Stimulated activated CD8-positive, alpha-beta memory T cell treated with anti-CD3 and anti-CD28 coated beads, Interleukin-12 subunit alpha, Interleukin-12 subunit beta, amount 100 ng/mL, for 4 hours (primary cell): ENCODE data around the gene SH3RF2.
"Not testable (repeated sequence)": the region's sequence is repeated elsewhere in the genome, so short reads cannot be mapped to it uniquely, and the experiment has no call there.

Experiments used
- DNase-seq: peaks from one replicate; pipeline ENCODE4 v3.0.0-alpha.2; 2020; ENCODE audit warnings: low read depth

SH3RF2 gene

DNA sequence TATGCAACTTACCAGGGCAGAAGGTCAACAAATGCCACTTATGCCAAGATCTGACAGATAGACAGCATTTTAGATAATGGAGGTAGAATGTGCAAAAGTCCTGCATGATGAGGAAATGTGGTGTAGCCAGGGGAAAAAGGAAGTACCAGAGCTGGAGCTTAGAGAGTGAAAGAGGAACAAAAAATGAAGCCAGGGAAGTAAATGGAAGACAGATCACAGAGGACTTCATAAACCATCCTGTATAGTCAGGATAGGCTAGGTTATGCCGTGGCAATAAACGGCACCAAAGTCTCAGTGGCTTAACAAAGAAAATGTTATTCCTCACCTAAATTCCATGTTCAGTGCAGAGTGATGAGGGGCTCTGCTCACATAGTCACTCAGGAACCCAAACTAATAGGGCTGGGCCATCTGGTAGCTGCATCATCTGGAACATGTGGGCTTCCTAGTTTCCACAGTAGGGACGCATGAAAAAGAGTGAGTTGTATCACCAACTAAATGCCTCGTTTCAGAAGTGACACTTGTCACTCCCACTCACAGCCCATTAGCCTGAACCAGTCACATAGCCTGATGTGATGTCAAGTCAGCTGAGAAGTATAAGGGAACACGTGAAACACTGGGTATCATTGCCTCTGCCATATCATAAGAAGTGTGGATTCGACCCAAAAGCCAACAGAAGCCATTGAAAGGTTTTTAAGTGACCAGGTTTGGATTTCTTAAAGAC is 70.3 kb downstream of the SH3RF2 start:
- DNase-seq: no peak

DNA sequence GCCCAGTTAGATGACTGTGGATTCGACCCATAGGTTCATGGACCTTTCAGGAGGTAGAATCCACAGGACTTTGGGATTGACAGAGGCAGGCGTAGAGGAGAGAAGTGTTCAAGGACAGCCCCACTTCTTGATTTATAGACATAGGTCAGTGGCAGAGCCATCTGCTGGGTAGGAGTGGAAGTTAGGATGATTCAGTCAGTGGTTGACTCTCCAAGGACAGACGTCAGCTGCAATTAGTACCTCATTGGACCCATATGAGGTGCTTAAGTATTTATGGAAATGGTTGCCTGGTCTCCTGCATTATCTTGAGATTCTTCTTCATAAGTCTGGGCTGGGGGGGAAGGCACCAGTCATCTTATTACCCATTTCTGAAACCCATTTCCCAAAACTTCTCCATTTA is 70.9 kb downstream of the SH3RF2 start:
- no peak for DNase-seq

DNA sequence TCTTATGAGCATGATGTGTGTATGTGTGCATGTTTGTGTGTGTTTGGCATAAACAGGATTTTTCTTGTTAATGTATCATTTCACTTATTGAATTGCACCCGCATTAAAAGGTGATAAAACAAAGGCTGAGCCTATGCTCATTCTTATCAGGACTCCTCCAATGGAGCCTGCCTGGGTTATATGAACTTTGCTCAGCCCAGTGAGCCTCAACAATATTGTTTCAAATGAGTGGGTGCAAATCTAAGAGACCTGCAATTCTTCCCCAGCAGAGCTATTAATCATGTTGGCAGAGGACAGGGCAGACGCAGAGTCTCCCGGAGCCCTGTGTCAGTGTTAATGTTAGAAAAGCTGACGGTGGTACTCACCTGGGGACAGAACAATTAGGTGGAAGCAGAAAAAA is 71.6 kb downstream of the SH3RF2 start:
- DNase-seq: no peak

DNA sequence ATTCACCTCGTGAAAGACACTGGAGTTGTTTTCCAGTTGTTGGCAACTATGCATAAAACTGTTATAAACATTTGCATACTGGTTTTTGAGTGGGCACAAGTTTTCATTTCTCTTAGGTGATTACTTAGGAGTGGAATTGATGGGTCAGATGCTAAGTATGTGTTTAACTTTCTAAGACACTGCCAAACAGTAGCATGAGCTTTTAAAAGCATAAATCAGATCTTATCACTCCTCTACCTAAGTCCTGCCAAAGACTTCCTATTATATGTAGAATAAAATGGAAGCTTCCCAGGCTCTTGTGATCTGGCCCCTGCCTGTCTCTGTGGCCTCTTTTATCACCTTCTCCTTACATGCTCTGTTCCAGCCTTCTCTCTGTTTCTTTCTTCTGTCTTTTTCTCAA is 72.6 kb downstream of the SH3RF2 start:
- DNase-seq: no peak

DNA sequence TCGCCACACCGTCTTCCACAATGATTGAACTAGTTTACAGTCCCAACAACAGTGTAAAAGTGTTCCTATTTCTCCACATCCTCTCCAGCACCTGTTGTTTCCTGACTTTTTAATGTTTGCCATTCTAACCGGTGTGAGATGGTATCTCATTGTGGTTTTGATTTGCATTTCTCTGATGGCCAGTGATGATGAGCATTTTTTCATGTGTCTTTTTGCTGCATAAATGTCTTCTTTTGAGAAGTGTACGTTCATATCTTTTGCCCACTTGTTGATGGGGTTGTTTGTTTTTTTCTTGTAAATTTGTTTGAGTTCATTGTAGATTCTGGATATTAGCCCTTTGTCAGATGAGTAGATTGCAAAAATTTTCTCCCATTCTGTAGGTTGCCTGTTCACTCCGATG is 74.1 kb downstream of the SH3RF2 start:
- not testable (repeated sequence) for DNase-seq

DNA sequence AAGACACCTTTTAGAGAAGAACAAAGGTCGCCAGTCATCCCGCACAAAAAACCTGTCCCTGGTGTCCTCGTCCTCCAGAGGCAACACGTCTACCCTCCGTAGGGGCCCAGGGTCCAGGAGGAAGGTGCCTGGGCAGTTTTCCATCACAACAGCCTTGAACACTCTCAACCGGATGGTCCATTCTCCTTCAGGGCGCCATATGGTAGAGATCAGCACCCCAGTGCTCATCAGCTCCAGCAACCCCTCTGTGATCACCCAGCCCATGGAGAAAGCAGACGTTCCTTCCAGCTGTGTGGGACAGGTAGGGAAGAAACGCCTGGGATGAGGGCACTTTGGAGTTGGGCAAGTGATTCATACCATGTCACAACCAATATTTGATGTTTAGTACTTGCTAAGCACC is 77.4 kb downstream of the SH3RF2 start:
- DNase-seq: no peak

DNA sequence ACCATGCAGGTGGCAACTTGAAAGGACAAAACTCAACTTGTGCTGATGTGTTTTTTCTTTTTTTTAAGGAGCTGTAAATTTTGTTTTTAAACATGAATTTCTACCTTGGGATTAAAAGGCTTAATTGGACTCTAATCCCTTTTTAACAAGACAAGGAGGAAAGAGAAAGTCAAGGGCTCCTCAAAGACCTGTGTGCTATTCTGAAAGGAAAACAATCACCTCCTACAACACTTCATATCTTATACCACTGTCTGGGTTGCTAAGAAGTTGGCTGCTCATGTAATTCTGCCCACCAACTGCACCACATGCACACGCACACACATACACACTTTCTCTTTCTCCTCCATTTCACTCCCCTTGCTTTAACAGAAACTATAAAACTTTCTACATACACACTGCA is 78.6 kb downstream of the SH3RF2 start:
- no peak for DNase-seq

DNA sequence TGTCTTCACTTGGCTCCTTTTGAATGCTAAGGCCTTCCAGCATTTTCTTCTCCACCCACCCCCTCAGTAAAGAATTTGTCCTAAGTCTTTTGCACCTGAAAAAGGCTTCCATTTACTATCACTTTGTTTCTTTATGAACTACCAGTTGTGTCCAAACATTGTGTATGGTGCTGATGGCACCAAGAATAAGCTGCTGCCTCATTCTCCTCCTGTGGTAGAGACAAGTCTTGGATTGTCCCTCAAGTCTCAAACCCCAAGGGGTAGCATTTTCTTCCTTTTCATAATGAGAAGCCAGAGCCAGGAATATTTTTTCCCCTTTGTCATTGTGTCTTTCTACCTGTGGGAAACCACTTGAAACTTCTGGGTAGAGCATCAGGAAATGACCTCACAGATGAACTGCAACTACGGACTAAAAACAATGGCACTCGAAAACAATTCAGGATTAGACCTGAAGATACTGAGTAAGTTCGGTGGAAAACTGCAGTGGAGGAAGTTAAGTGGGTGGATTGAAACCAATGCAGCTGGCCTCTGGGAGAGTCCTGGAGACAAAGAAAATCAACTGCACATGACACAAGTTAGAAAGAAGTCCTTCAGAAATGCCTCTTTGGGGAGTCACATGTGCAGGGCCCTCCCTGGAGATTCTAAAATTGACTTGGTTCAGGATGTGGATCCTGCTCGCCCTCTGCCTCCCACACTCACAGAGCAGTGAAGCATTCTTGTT is 80.5 kb downstream of the SH3RF2 start:
- DNase-seq: no peak

DNA sequence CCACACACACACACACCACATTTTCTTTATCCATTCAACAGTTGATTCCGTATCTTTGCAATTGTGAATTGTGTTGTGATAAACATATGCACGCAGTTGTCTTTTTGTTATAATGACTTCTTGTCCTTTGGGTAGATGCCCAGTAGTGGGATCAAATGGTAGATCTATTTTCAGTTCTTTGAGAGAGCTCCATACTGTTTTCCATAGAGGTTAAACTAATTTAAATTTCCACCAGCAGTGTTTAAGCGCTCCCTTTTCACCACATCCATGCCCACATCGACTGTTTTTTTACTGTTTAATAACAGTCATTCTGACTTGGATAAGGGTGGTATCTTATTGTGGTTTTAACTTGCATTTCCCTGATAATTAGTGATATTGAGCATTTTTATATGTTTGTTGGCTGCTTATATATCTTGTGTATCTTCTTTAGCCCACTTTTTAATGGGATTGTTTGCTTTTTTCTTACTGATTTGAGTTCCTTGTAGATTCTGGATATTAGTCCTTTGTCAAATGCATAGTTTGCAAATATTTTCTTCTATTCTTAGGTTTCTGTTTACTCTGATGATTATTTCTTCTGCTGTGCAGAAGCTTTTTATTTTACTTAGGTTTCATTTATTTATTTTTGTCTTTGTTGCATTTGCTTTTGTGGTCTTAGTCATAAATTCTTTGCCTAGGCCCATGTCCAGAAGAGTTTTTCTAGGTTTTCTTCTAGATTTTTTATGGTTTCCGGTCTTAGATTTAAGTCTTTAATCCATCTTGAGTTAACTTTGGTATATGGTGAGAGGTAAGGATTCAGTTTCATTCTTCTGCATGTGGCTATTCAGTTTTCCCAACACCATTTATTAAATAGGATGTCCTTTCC is 82.4 kb downstream of the SH3RF2 start:
- no peak for DNase-seq

DNA sequence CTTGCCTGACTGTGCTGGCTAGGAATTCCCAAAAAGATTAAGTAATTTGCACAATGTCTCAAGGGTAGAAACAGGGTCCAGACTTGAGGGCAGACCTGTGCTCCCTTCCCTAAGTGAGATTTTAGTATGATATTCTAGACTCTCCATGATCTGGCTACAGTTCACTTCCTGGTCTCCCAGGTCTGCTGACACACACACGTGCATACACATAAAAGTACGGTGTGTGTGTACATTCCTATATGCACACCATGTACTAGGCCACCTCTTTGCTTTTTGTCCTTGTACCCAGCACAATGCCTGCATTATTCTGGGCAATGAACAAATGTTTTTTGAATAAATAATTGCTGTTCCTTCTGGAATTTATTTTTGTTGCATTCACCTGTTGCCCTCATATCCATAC is 83.7 kb downstream of the SH3RF2 start:
- DNase-seq: no peak

DNA sequence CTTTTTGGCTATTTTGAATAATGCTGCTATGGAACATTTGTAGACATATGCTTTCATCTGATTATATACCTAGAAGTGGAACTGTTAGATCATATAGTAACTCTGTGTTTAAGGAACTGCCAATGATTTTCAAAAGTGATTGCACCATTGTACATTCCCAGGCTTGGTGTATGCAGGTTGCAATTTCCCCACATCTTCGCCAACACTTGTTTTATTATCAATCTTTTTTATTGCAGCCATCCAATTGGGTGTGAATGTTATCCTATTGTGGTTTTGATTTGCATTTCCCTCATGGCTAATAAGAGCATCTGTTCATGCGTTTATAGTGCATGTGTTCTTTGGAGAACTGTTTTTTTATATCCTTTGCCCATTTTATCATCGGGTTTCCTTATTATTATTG is 87.7 kb downstream of the SH3RF2 start:
- DNase-seq: no peak

DNA sequence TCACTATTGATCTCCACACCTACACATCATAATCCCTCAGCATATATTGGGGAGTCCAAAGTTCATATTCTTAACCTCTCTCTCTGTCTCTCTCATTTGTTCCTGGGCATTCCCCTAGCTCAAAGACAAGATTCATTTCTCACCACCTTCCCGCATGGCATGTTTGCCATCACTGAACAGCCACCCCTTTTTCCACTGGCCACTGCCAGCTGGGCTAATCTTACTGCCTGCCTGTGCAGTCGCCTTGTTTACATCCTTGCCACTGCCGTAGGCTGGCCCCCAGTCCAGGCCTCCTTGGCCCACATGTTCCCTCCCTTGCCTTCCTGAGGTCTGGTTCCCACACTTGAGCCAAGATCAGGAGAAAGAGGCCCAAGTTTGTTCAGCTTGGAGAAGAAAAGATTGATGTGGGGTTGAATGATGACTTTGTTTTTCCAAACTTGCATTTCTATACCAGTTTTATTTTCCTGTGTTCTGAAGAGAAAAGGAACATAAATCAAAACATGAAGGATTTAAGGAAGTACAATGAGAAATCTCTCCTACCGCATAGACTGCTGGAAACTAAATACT is 88.8 kb downstream of the SH3RF2 start:
- DNase-seq: no peak

DNA sequence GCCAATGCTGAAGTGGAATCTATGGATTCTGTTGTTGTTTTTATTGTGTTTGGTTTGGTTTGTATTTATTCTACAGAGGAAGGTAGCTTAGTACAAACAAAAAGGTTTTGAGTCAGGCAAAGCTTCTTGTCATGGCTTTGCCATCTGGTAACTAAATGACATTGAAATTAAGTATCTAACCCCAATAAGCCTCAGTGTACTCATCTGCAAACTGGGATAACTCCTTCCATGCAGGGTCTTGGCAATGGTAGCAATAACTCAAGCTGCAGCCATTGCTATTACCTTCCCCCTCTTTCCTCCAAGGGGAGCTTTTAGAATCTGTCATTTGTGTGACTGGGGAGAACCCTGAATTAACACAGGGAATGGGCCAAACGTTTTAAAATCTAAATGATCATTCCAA is 89.3 kb downstream of the SH3RF2 start:
- no peak for DNase-seq

DNA sequence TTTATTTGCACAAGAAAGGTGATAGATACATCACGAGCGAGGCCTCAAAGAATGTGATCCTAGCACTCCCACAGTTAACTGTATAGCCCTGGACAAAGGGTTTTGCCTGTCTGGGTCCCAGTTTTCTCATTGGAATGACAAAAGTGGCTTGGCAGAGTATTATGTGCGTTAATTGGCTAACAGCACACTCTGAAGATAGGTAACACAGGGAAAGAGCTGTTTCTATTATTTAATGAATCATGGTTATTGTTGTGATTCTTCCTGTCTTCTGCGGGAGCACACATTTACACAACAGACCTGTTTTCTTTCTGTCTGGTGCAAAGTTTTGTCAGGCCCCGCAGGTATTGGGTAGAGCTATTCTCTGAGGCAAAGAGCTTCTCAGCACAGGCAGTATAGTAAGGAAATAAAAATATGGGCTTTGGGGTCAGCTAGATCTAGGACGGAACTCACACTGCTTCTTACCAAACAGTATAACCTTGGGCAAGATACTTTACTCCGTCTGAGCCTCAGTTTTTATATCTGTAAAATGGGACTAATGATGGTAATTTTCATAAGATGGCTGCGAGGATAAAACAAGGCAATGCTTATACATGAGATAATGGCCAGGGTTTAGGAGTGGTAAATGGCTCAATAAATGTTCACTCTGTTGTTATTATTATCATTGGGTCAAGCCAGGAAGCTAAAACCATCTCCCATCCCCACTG is 90.1 kb downstream of the SH3RF2 start:
- DNase-seq: no peak

DNA sequence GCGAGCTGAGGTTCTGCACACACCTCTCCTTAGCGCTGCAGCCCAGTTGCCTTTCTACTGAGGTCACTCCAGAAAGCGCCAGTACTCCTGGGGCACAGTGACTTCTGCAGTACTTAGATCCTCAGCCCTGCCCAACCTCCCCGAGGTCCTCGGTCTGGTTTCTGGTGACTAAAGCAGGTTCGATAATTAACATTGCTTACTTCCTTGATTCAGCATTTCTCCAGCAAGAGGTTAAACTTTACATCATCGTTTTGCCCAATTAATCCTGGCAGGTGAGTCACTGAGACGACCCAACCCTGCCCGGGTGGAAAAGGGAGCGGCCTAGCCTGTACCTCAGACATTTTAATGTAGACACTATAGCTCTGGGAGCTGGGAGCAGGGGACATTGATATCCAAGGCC is 91.4 kb downstream of the SH3RF2 start:
- no peak for DNase-seq

DNA sequence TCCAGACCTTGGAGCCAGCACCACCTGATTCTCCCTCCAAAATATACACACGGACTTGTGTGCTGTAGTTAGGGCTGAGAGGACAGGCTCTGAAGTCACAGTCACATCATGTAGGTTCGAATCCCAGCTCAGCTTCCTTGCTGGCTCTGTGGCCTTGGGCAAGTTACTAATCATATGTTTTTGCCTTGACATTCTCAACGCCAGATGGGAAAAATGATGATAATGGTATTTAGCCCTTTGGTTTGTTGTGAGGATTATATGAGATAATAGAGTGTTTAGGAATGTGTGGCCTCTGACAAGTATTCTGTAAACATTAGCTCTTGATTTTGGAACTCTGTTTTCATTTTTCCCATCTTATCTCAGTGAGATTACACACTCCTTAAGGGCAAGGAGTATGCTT is 96.5 kb downstream of the SH3RF2 start:
- DNase-seq: no peak

DNA sequence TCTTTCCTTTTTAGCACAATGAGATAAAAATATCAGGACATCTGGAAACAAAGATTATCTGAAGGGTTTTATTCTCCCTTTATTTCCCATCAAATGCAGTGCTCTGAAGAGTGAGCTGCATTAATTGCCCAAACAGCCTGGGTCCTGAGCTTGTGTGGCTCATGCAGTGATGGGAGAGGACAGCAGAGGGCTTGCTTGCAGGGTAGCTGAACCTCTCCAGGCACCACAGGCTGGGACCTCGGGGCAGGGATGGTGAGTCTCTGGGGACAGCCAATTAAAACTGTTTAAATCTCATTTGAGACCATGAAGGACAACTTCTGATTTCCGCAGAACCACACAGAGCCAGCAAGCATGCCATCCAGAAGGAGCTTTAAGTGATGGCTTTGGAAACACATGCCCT is 97.7 kb downstream of the SH3RF2 start:
- DNase-seq: no peak

DNA sequence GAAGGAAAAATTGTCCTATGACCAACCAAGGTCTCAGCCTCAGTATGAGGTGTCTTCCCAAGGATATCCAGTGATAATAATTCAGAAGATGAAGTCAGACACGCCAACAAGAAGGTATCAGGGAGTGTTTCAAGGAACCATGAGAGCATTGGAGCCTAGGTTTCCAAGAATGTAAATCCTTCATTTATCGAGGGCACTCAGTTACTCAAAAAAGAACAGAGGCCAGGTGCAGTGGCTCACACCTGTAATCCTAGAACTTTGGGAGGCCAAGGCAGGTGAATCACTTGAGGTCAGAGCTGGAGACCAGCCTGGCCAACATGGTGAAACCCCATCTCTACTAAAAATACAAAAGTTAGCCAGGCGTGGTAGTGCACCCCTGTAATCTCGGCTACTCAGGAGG is 98.2 kb downstream of the SH3RF2 start:
- no peak for DNase-seq

DNA sequence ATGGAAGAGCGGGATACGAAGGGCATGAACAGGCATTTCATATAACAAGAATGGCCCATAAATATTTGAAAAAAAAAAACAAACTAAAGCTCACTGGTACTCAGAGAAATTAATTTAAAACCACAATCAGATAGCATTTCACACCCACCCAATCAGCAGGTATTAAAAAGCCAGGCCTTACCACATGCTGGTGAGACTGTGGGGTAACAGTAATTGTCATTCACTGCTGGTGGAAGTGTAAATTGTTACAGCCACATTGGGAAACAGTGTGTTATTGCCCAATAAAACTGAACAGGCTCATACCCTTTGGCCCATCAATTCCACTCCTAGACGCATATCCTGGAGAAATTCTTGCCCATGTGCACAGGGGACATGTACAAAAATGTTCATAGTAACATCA is 103.0 kb downstream of the SH3RF2 start:
- no peak for DNase-seq

DNA sequence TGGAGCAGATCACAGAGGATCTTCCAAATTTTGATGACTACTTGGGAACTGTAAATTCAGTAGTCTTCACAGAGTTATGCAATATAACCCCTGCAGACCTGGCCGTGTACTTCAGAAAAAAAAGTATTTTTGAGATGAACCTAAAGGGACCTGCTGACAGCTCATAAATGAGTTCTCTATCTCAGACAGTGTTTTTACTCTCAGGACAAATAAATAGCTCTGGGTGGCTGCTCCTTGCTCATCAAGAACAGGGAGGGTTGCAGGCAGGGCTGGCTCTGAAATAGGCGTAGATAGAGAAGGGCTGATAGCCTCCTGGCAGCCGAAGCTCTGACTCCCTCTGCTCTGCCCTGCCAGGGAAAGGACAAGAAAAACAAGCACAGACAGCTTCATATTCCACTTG is 104.1 kb downstream of the SH3RF2 start:
- DNase-seq: no peak

DNA sequence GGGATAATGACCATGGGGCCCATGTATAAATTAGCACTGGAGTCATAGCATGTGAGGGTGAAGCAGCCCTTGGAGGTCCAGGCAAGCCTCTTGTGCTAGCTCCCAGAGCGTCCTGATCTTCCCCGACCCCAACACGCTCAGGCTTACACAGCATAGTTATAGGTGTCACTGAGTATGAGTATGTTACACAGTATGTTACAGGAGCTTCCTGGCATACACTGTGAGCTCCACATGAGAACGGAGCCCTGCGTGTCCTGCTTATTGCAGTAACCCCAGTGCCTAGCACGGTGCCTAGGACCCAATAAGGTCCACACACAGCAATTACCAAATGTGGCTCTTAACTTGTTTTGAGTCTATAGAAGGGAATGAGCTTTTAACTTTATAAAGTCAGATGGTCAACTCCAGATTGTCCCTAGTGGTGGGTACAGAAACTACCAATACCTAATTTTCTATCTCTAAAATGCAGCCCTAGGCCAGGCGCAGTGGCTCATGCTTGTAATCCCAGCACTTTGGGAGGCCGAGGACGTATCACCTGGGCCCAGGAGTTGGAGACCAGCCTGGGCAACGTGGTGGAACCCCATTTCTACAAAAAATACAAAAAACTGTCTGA is 104.9 kb downstream of the SH3RF2 start:
- no peak for DNase-seq
